DND-41 (cell line): ENCODE results near the gene ARL6.
A peak's percentile ranks its signal among the peaks of the same experiment; 100 is the strongest.

ENCODE experiments used
- ATAC-seq: fragments of 200-7000 bp; cut with Tn5 transposase; 3 replicates; pipeline ENCODE4 v1.9.1; 2021; ENCODE audit warnings: low read depth; ENCODE audit not compliant: insufficient read depth
- DNase-seq: peaks from one replicate; pipeline ENCODE4 v3.0.0-alpha.2; 2020
- H2AFZ ChIP-seq: 2 replicates; pipeline ENCODE4 v1.6.0; 2012; ENCODE audit warnings: low read depth, low read length
- H3K27ac ChIP-seq: 2 replicates; pipeline ENCODE4 v1.5.1; 2012; ENCODE audit warnings: low read length, inconsistent platforms
- H3K27me3 ChIP-seq: fragments of 200-600 bp; sonication (generic); 2 replicates; pipeline ENCODE4 v1.6.0; 2012; ENCODE audit warnings: low read length, mild to moderate bottlenecking, inconsistent platforms; ENCODE audit not compliant: insufficient read depth, poor library complexity
- H3K36me3 ChIP-seq: 2 replicates; pipeline ENCODE4 v1.5.1; 2012; ENCODE audit warnings: low read length, inconsistent platforms; ENCODE audit not compliant: insufficient read depth
- H3K4me1 ChIP-seq: 2 replicates; pipeline ENCODE4 v1.5.1; 2012; ENCODE audit warnings: mild to moderate bottlenecking, low read length; ENCODE audit not compliant: insufficient read depth
- H3K4me2 ChIP-seq: 2 replicates; pipeline ENCODE4 v1.6.0; 2012; ENCODE audit warnings: mild to moderate bottlenecking, moderate library complexity, low read length, inconsistent platforms; ENCODE audit not compliant: insufficient read depth
- H3K4me3 ChIP-seq, 2 experiments: fragments of 200-600 bp in 1 of 2; shearing (Covaris generic) in 1 of 2; 2 replicates each; pipeline ENCODE4 v1.5.1; 2012 to 2016; ENCODE audit warnings: inconsistent platforms in 2 of 2, low read length in 2 of 2, mild to moderate bottlenecking in 2 of 2, low read depth in 1 of 2, moderate library complexity in 1 of 2
- H3K79me2 ChIP-seq: 2 replicates; pipeline ENCODE4 v1.6.0; 2012; ENCODE audit warnings: low read length, inconsistent platforms; ENCODE audit not compliant: insufficient read depth
- H3K9ac ChIP-seq: 2 replicates; pipeline ENCODE4 v1.6.0; 2012; ENCODE audit warnings: low read depth, mild to moderate bottlenecking, inconsistent platforms, low read length, moderate library complexity
- H3K9me3 ChIP-seq: 2 replicates; pipeline ENCODE4 v1.5.1; 2012; ENCODE audit warnings: low read length, moderate library complexity, mild to moderate bottlenecking, inconsistent platforms; ENCODE audit not compliant: insufficient read depth, severe bottlenecking
- H4K20me1 ChIP-seq: 2 replicates; pipeline ENCODE4 v1.6.0; 2012; ENCODE audit warnings: low read length; ENCODE audit not compliant: insufficient read depth
- CTCF ChIP-seq: IDR thresholded peaks from 2 replicates; pipeline ENCODE4 v1.5.1; 2012; ENCODE audit warnings: borderline replicate concordance, low read length, moderate library complexity, mild to moderate bottlenecking; ENCODE audit not compliant: poor library complexity, severe bottlenecking; ENCODE audit errors: extremely low read depth
- EZH2 ChIP-seq: IDR thresholded peaks from 3 replicates; pipeline ENCODE4 v1.6.1; 2012; ENCODE audit warnings: borderline replicate concordance, low read depth, mild to moderate bottlenecking, moderate library complexity, low read length, inconsistent platforms; ENCODE audit not compliant: severe bottlenecking

ARL6 gene

DNA sequence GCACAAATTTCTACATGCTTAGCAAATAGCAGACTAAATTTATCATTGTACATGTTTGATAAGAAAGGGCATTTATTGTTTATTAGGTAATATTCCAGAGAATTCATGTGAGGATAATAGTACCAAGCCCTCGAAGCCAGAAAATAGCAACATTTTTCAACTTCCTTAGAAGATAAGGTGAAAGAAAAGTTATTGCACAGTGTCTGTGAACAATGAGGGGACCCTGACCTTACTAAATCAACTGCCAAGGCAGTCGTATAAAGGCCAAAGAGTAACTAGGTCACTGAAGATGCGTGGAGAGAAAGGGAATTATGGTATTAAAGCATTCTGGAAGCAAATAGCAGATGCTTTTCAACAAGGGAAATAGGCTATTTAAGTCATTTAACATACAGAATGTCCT lies 20.3 kb upstream of the ARL6 start:
- H3K4me3 ChIP-seq: no peak overlapping the region
- no peaks in the 10 kb centered on the region for H3K4me1 ChIP-seq
- ATAC-seq: no peak
- H3K36me3 ChIP-seq: no peaks in the 10 kb centered on the region
- TF ChIP-seq CTCF (no peak), EZH2 (no peak)
- no peaks in the 10 kb centered on the region for H4K20me1 ChIP-seq
- no peak overlapping the region for H3K9ac ChIP-seq
- no peak overlapping the region for H3K4me2 ChIP-seq
- H3K79me2 ChIP-seq: no peaks in the 10 kb centered on the region
- no peak for DNase-seq
- no peak overlapping the region for H2AFZ ChIP-seq
- H3K27ac ChIP-seq: no peak overlapping the region
- H3K9me3 ChIP-seq: no peaks in the 10 kb centered on the region
- peaks cover 6% of the 10 kb centered on the region for H3K27me3 ChIP-seq

DNA sequence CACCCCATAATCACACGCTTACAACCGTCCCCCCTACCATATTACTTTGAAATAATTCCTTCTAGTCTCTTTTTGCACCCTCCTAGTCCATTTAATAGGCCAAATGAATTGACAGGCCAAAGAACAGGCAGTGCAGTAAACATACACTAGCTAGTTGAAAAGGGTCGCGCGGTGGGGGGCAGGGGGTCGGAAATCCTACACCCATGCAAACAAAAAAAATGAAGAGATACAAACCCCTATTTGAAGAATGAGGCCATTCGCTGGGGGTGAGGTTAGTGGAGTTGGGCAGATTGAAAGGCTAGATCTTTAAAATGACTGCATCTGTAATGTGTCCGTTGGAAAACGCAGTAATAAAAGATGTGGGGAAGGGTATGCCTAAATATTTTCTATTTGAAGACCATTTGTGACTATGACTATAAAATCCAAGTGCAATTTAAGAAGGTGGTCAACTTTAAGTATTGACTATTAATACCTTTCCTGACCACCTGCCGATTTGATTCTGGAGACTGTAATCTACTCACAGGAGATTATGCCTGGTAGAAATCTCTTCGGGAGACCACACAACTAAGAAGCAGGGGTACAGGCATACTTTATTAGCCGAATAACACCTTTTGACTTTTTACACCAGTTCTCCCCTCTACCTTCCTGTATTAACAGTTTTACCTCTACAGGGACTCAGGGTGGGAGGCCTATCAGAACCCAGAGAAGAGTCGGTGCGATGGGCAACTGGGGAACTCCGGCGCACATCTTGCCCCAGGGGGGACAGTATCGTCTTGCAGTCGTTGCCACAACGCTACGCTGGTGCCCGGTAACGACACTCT lies 762 bp upstream of the ARL6 start:
- Histone ChIP-seq H3K27ac (peak overlapping the region; percentile 76), H3K36me3 (no peaks in the 10 kb centered on the region), H3K4me2 (peak overlapping the region; percentile 72), H4K20me1 (no peaks in the 10 kb centered on the region), H2AFZ (peak overlapping the region; percentile 93), H3K9me3 (no peaks in the 10 kb centered on the region), H3K9ac (peak overlapping the region; percentile 55), H3K4me3 (peak overlapping the region; percentile 65 to 92; a peak in 3 of 4 replicates), H3K27me3 (no peaks in the 10 kb centered on the region), H3K4me1 (peaks cover 35% of the 10 kb centered on the region), H3K79me2 (peaks cover 6% of the 10 kb centered on the region)
- TF ChIP-seq EZH2 (no peak), CTCF (no peak)
- DNase-seq (no peak), ATAC-seq (peak; percentile 56)

DNA sequence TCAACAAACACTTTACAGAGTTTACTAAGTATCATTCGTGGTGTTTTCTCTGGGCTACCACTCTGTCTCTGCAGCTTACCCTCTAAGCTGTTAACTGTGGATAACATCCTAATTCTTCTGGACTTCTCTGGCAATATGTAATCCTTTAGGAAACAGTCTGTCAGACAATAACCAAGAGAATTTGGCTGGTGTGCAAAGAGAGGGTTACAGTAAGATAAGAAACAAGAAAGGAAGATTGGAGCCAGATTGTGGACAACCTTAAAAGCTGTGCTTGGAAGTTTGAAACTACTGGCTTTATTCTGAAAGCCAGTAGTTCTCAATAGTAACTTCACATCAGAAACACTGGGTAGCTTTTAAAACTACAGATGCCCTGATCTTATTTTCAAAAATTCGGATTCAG lies 778 bp downstream of the ARL6 start:
- no peaks in the 10 kb centered on the region for H3K36me3 ChIP-seq
- peak overlapping the region; percentile 72 for H3K4me2 ChIP-seq
- H2AFZ ChIP-seq: peak overlapping the region; percentile 93; the same call in 1 of the 2 replicates
- peaks cover 35% of the 10 kb centered on the region for H3K4me1 ChIP-seq
- no peaks in the 10 kb centered on the region for H4K20me1 ChIP-seq
- TF ChIP-seq CTCF (no peak), EZH2 (no peak)
- no peak overlapping the region for H3K27ac ChIP-seq
- H3K9me3 ChIP-seq: no peaks in the 10 kb centered on the region
- H3K79me2 ChIP-seq: peaks cover 6% of the 10 kb centered on the region
- DNase-seq (no peak), ATAC-seq (no peak)
- H3K4me3 ChIP-seq: peak overlapping the region; percentile 65 to 92; a peak in 3 of 4 replicates
- H3K27me3 ChIP-seq: no peaks in the 10 kb centered on the region
- H3K9ac ChIP-seq: peak overlapping the region; percentile 55
